GM19043 (cell line): ENCODE results near the gene EVC.
"Not testable (repeated sequence)": the region's sequence is repeated elsewhere in the genome, so short reads cannot be mapped to it uniquely, and the experiment has no call there.

Source experiments
- ATAC-seq: cut with Tn5 transposase; IDR thresholded peaks from one replicate; pipeline ENCODE4 v1.9.1; 2021; ENCODE audit warnings: low read depth; ENCODE audit not compliant: unreplicated experiment

The EVC gene

GRCh38 chr4:5836943-5837342 lies 125.9 kb downstream of the EVC start:
- no peak for ATAC-seq

- not testable (repeated sequence) for ATAC-seq
Measured at GRCh38 chr4:5837483-5837882, 126.5 kb downstream of the EVC start.

DNA sequence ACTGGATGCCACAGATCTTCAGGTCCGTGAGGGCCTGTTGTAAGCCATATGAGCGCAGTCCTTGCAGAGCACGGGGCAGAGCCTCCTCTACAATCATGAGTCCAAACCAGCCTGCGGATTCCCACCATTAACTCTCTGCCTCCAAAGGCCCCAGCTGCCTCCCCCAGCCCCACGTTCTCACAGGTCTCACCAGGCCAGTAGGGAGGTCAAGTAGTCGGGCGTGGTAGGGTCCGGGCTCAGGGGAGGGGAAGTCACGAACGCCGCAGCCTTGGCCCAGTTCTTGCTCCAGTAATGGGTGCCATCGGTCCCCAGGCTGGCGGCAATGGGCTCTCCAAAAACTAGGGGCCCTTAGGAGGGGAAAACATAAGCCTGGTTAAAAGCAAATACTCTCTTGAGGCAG lies 128.3 kb downstream of the EVC start:
- no peak for ATAC-seq

- ATAC-seq: no peak
Measured at GRCh38 chr4:5839751-5840674, 129.0 kb downstream of the EVC start.

GRCh38 chr4:5842456-5842855 lies 131.5 kb downstream of the EVC start:
- no peak for ATAC-seq

GRCh38 chr4:5843573-5844530 lies 132.9 kb downstream of the EVC start:
- ATAC-seq: no peak

DNA sequence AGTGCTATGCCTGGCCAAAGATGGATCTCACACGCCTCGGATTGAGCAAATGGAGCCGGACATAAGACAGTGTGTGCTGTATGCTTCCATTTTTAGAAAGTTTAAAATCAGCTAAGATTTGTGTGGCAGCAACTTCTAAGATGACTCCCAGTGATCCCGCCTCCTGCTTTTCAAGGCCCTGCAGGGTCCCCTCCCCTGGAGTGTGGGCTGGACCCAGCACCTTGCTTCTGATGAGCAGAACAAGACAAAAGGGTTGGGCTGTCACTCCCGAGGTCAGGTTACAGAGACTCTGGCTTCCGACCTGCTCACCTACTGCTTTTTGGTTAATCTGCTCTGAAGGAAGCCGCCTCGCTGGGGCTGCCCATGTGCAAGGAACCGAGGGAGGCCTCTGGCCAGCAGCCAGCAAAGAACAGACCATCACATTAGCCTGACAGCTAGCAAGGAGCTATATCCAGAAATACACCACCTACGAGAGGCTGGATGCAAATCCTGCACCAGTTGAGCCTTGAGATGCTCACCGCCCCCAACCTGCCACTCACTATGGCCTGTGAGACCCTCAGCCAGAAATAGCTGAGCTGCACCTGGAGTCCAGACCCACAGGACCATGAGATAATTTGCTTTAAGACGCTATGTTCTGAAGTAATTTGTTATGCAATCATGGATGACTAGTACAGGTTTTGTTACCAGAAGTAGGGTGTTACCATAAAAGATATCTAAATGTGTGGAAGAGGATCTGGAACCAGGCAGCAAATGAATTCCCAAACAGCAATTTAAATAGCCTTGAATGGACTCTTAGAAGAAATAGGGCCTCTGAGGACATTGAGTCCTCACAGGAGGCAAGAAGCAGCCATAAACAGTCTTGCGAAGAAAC lies 134.3 kb downstream of the EVC start:
- ATAC-seq: no peak

DNA sequence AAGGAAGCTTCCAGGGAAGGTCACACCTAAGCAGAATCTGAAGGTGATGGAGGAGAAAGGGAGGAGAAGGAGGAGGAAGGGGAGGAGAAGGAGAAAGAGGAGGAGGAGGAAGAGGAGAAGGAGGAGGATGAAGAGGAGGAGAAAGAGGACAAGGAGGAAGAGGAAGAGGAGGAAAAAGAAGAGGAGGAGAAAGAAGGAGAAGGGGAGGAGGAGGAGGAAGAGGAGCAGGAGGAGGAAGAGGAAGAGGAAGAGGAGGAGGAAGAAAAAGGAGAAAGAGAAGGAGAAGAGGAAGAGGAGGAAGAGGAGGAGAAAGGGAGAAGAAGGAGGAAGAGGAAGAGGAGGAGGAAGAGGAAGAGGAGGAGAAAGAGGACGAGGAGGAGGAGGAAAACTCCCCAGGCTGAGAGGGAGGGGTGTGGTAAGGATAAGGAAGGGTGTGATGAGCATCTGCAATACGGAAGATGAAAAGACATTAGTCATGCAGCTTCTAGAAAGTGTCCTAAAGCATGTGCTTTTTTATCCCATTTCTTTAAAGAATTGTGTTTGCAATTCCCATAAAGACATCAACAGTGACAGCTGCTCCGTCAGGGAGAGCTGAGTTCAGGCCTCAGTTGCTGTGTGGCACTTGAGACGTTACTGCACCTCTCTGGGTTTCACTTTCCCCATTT lies 140.8 kb downstream of the EVC start:
- ATAC-seq: no peak

GRCh38 chr4:5852523-5853202 lies 141.7 kb downstream of the EVC start:
- ATAC-seq: no peak

- no peak for ATAC-seq
Measured at GRCh38 chr4:5854929-5855328, 143.9 kb downstream of the EVC start.

- ATAC-seq: not testable (repeated sequence)
Measured at GRCh38 chr4:5856362-5856761, 145.4 kb downstream of the EVC start.

- no peak for ATAC-seq
Measured at GRCh38 chr4:5857199-5857598, 146.2 kb downstream of the EVC start.

- ATAC-seq: no peak
Measured at GRCh38 chr4:5858020-5858769, 147.2 kb downstream of the EVC start.

GRCh38 chr4:5863461-5864113 lies 152.6 kb downstream of the EVC start:
- ATAC-seq: no peak
